ENCODE data around the gene DQX1.

The DQX1 gene

DNA sequence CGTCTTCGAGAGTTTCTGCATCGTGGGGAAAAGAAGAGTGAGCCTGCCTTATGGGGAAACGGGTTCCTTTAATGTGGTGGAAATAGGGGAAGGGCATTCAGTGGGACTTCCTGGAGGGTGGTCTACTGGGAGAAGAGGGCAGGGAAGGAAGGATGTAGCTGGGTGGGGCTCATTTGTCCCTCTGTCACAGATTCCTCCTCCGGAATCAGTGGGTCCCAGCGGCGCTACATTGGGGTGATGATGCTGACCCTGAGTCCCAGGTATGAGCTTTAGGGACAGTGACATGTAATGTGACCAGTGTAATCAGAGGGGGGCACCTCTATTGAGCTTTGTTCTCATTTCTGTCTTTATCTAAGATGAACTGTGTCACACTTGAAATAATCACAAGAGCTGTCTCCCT is 5.6 kb upstream of the DQX1 start:
- FAIRE-seq = no peak

DNA sequence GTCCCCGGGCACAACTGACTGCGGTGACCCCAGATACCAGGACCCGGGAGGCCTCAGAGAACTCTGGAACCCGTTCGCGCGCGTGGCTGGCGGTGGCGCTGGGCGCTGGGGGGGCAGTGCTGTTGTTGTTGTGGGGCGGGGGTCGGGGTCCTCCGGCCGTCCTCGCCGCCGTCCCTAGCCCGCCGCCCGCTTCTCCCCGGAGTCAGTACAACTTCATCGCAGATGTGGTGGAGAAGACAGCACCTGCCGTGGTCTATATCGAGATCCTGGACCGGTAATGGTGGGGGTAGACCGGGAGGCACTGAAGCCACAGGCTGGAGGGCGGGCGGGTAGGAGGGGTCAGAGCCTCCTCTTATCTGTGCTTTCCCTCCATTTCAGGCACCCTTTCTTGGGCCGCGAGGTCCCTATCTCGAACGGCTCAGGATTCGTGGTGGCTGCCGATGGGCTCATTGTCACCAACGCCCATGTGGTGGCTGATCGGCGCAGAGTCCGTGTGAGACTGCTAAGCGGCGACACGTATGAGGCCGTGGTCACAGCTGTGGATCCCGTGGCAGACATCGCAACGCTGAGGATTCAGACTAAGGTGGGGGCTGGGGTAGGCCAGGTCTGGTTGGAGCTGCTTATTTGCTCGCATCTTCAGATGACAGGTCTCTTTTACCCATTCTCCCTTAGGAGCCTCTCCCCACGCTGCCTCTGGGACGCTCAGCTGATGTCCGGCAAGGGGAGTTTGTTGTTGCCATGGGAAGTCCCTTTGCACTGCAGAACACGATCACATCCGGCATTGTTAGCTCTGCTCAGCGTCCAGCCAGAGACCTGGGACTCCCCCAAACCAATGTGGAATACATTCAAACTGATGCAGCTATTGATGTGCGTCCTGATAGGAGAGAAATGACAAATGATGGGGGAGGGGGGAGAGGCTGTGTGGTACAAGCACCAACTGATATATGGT is 4.5 kb upstream of the DQX1 start:
- FAIRE-seq = no peak

DNA sequence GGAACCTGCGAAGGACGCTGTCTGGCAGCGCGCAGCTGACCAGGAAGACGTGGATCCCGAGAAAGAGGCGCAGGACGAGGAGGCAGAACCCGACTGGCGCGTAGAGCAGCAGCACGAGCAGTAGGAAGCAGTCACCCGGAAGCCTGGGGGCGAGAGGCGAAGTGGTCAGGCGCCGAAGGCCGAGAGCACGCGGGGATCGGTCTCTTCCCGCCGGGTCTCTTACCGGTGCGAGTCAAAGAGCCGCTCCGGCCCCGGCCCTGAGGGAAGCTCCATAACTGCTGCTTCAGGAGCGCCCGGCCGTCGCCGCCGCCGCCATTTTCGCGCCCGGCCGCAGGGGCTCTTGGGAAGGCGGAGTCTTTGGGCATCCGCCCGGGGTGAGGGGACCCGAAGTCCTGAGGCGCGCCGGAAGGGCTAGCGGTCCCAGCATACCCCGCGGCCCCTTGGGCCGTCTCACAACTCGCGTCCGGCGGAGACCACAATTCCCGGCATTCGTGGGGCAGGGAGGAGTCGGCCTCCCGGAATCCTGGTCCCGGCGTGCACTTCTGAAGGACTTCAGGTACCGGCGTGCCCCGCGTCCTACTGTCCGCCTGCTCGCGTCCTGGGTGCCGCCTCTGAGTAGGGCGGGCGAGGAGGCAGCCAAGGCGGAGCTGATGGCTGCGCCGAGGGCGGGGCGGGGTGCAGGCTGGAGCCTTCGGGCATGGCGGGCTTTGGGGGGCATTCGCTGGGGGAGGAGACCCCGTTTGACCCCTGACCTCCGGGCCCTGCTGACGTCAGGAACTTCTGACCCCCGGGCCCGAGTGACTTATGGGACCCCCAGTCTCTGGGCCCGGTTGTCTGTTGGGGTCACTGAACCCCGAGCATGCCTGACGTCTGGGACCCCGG is 3.6 kb upstream of the DQX1 start, which contains the start of the genes AUP1 and HTRA2:
AUP1 (minus strand) TSS at position 350 of the 882 bp plus-strand sequence; CDS start at position 273, 77 bp downstream.
HTRA2 (plus strand) TSS at position 577 of the 882 bp plus-strand sequence; CDS start at position 651, 74 bp downstream.
- FAIRE-seq = peak; percentile 97

DNA sequence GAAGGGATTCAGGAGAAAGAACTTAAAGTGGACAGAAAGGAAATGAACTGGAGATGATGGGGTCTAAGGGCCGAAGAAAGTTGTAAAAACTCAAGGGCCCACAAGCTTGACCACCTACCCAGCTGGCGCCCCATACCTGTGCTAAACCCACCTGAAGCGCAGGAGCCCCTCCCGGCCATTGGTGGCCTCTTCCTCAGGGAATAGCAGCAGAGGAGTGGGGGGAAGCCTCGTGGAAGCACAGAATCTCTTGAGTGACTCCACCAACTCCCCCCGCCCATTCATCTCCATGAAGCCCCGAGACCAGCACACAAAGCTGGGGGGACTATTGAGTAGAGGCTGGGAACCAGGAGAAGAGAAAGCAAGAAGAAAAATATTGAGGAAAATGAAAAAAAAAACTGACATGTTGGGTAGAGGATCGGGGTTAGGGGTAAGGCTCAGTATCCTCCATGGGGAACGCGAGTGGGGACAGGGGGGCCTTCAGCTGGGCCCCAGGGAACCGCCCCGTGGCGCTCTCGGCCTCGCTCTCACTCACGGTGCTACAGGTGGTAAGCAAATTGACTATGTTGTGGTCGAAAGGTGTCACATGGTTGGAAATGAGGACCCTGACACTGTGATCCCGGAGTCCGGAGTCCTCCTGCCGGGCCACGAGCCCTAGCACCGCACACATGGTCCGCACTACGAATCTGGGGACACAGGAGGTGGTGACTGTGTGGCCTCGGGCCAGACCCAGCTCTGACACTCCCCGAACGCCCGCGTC is 2.7 kb upstream of the DQX1 start:
- no peak for FAIRE-seq

DNA sequence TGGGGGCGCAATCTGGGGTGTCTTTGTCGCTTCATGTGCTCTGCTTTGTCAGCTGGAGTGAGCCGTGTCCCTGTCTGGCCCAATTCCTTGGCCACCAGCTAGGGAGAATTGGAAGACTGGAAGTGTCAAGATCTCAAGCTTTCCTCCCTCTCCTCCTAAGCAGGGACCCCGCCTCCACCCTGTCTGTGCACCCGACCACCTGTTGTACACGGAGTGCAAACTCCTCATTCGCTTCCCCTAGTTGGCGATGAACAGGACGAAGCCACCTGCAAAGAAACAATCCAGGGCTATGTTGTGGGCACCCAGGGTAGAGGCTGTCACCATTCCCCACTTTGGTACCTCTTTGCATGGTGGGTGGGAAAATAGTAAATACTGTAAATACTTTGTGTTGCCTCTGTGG is 1.7 kb upstream of the DQX1 start:
- FAIRE-seq = no peak

DNA sequence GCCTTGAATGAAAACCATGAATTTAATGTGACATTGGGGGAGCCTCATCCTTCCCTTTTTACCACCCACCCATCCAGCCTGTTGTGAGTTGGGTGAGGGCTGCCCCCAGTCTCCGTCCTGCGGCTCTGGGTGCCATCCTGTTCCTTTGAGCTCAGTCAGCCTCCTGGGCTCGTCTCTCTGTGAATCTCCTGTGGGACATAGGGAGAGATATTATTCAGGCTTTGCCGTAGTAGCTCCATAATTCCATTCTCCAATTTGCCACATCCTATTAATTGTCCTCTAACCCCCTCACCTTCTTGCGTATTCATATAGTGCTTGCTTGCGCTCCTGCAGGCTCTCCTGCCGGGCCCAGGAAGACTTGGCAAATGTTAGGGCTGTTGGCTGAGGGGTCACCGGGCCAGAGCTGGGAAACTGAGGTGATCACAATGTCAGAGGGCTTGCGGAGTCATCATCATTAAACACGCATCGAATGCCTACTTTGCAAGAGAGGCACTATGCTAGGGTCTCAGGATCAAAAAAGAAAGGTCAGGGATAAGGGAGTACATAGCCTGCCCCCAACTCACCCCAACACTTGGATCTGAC is 709 bp upstream of the DQX1 start:
- no peak for FAIRE-seq

DNA sequence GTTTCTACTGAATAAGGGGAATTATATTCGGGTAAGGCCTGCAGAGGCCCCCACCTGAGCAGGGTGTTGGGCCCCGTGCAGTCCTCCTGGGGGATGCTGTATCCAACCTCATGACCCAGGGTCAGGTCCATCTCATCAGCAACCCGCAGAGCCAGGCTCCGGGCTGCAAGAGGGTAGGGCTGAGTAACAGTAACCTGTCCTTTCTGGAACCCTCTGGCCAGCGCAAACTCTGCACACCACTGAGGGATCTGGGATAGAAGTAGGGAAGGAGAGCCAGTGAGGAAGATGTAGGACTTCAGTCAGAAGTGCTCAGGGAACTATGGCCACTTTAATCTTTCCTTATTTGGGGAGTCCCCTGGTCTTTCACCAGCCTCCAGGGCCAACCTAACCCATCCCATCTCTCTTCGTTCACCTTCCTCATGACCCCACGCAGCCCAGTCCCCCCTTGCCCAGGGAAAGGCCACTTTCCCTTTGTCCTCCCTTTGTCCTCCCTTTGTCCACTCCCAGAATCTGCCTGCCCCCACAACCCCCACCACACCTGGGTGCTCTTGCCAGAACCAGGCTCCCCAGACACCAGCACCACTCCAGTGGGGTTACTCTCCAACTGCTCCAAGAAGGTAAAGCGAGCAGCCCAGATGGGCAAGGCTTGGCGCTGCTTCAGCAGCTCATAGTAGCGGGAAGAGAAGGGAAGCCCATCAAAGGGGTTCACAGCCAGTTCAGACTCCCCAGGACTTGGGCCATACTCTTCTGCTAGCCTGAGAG is 895 bp downstream of the DQX1 start:
- FAIRE-seq = no peak

DNA sequence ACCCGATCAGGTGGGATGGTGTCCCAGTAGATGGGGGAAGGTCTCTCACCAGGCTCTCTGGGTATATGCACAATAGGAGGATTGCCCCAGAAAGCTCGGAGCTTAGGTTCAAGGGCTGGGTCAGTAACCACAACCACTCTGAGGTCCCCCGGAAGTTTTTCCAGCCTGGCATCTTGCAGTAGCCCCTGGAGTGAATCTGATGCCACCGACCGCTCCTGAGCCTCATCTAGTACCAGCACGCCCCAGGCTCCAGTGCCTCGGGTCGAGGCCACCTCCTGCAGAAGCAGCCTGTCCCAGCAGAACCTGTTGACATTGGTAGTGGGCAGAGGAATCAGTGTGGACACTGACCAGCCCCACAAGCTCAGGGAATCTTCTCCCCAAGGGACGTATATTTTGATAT is 2.0 kb downstream of the DQX1 start:
- no peak for FAIRE-seq

DNA sequence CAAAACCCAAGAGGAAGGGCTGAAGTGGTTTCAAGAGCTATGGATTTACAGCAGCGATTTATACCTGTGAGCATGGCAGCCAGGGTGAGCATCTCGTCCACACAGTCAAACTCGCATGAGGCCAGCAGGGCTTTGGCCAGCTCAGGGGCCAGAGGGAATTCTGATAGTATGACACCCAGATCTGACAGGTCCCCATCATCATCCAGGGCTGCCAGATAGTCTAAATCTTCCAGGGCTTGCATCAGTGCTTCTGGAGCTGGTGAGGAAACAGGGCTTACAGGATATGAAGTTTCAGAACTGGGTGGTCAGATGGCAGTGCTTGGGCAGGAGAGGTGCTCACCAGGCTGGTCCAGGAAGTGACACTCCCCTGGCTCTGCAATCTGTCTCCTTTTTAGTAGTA is 3.5 kb downstream of the DQX1 start:
- FAIRE-seq = no peak

DNA sequence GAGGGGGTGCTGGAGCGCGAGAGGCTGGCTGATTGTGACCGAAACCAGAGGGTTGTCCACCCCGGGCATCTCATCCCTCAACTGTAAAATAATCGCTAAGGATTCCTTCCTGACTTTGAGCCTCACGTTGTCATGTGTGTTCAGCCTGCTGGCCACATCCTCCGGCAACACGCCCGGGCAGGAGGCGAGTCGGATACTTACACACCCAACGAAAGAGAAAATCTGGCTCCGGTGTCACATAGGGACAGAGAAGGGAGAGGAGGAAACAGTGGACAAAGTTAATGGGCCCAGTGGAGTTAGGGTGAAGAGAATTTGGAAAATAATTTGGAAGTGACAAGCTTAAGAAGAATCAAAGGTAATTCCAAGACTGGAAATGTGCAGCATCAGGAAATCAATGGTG is 9.4 kb downstream of the DQX1 start:
- no peak for FAIRE-seq

DNA sequence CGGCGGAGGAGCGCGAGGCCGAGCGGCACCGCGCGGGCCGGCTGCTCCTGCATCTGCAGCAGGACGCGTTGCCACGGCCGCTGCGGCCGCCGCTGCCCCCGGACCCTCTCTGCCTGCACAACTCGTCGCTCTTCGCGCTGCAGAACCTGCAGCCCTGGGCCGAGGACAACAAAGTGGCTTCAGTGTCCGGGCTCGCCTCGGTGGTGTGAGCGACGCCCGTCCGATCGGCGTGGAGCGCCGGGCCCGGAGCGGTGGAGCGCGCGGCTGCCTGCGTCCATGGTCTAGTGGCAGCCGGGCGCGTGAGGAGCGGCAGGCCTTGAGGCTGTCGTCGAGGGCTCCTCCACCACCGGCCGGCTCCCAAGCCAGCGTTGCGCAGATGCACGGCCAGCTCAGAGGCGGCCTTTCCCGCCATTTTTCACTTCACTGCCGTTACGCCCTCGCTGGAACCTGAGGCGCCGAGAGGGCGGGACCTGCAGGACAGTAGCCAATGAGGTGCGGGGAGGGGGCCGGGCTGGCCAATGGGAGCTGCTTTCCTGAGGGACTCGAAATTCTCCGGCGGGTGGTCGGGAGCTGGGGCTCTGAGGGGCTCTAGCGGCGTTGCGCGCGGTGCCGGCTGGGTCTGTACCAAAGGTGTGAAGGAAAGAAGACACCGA is 9.9 kb downstream of the DQX1 start:
- no peak for FAIRE-seq

DNA sequence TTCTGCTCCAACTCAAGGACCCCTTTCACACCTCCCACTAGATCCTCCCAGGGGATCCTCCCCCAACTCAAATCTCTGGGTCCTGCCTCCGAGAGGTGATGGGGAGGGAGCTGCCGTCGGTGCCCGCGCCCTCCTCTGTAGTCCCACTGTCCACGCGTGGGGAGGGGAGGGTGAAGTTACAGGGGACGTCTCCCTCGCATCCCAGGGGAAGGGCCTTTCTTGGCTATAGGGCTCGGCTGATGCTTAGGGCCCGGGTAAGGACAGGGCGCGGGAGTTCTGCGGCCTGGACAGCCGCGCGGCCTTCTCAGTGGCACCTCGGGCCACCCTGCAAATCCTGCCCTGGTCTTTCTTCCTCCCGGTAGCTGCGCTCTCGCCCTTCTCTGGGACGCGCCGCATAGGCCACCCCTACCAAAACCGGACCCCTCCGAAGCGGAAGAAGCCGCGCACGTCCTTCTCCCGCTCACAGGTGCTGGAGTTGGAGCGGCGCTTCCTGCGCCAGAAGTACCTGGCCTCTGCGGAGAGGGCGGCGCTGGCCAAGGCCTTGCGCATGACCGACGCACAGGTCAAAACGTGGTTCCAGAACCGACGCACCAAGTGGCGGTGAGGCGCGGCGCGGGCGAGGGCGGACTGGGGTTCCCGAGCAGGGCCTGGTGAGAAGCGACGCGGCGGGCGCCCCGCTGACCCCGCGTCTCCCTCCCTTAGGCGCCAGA is 10.6 kb downstream of the DQX1 start:
- FAIRE-seq = no peak

DNA sequence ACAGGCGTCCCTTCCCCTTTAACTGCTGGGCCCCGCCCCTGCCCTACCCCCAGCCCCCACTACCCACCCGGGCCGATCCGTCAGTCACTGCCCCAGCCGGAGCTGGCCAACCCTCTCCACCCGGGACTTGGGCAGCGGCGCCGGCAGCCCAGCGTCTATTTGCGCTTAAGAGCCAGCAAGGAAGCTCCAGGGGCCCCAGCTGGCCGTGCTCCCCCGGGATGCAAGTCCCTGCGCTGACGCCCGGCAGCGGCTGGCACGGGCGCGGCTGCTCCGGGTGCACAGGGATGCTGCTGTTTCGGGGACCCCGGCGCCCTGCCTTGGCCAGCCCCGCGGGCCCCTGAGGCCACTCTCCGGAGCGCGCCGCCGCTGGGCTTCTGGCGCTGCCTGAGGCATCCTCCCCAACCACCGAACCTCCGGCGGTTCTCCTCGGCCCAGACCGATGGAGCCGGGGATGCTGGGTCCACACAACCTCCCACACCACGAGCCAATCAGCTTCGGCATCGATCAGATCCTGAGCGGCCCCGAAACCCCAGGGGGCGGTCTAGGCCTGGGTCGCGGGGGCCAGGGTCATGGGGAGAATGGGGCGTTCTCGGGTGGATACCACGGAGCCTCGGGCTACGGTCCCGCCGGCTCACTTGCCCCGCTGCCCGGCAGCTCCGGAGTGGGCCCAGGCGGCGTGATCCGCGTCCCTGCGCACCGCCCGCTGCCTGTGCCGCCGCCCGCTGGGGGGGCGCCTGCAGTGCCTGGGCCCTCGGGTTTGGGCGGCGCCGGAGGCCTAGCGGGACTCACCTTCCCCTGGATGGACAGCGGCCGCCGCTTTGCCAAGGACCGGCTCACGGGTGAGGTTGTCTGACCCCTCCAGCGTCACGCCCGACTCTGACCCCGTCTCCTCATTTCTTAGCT is 11.4 kb downstream of the DQX1 start, which contains the start of gene TLX2:
TLX2 (plus strand) TSS at position 83 of the 903 bp plus-strand sequence; CDS start at position 440, 357 bp downstream.
- FAIRE-seq = no peak

DNA sequence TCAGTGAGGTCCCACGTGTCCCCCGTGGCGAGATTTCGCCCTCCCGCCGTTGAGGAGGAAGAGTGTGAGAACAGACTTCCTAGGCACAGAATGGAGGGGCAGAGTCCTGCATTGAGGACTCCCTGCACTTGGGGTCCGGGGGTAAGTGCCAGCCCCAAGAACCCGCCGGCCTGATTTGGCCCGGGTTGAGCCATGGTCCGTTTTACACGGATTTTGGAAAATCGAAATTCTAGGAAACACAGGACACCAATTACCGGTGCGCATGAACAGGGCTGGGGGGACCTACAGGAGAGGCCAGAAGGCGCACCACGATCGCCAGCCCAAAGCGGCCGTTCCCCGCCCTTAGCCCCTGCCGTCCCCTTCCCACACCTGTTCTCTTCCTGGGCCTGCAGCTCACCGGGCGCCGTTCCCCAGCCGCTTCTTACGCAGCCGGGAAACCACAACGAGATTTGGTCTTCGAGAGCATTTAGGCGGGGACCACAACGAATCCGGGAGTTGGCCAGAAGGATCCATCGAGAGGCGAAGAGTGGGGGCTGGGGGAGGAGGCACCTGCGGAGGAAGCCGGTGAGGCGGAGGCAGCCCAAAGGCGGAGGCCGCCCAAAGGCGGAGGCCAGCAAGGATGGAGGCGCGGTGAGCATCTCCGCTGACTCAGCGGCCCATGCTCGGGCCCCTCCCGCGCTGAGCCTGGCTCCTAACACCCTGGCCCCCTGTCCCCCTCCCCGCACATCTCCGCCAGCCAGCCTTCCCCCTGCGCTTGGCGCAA is 12.2 kb downstream of the DQX1 start:
- FAIRE-seq = no peak

DNA sequence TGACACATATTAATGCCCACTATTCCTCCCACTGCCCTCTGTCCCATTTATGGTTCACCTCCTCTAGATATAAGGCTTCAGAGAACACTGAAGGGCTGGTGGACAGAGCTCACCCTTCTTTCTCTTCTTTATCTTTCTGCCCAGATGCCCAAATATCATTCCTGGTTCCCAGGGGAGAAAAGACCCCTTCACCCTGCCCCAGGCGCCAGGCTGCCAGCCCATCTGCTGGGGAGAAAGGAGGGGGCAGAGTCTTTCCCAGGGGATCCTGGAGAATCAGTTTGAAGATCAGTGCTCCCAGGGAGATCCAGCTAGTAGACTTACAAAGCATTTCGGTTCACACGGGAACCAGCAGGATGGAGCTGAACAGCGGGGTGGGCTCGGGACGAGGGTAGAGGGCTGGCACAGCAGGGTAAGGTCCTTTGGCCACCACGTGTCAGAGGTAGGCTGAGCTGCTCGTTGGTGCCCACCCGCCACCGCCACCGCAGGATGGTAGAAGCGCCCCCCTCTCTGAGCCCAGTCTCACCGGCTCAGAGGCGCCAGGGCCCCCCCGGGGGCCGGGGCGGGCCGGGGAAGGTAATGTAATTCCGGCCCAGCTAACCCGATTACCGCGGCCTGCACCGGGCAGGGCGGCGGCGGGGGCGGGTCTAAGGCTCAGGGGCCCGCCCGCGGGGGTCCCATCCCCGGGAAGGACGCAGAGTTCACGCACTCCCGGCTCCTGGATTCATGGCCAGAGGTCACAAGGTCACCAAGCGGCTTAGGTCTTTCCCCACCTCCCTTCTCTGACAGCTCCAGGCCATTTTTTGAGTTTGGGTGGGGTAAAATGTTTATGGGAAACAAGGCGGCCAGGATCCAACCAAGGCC is 13.1 kb downstream of the DQX1 start:
- no peak for FAIRE-seq

DNA sequence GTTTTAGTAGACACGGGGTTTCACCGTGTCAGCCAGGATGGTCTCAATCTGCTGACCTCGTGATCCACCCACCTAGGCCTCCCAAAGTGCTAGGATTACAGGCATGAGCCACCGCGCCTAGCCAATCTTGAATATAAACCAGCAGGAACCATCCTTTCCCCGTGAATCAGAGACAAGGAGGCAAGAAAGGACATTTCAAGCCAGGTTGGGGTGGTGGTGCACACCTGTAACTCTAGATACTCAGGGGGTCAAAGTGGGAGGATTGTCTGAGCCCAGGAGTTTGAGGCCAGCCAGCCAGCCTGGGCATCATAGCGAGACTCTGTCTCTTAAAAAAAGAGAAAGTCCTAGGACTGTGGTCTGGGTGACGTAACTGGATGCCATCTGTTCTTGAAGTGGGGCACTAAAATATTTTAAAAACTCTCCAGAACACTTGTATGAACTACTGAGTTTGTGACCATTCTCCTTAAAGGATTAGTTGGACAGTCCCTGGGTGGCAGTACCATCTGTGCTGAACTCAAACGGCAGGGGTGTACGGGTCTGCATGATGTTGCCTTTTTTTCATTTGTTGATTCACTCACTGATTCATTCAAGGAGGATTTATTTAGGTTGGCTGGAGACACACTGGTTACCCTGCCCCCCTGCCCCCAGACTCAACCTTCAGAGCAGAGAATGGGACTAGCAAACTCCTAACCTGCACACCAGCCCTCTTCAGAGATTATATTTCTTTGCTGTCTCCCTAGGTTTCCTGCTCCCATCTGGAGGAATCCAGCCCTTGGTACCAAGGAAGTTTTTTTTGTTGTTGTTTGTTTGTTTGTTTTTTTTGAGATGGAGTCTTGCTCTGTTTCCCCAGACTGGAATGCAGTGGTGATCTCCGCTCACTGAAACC is 14.7 kb downstream of the DQX1 start:
- no peak for FAIRE-seq
